ENCODE results near the gene PSD4. TPM values are rescaled to one million over a fixed set of nuclear protein-coding genes. Genes with fewer than 3 reads are reported as not detected.

Gene PSD4
- total and polyA plus RNA-seq, 2 of the 8 experiments (the other 6 are each of a cell fraction or from before 2014, with no cell fraction given), result 0.53 to 1.2 TPM

- Histone ChIP-seq H3K4ac (replicated peaks; ENCODE audit: insufficient read length, low read depth, low read length) (no peak overlapping the region), H3K4me3 (ENCODE audit: extremely low read depth in 1 of 4, insufficient read depth in 2 of 4, low read depth in 3 of 4, low read length in 4 of 4) (no peak overlapping the region), H4K8ac (ENCODE audit: extremely low read depth, insufficient read depth, low read length) (no peak overlapping the region), H4K20me1 (replicated peaks in 1 of 2; ENCODE audit: control insufficient read depth in 1 of 2, insufficient read depth in 2 of 2, low read length in 2 of 2) (no peaks in the 10 kb centered on the region), H3K4me2 (ENCODE audit: insufficient read depth in 1 of 2, low read depth in 2 of 2, low read length in 2 of 2) (no peak overlapping the region), H3K27me3 (replicated peaks in 1 of 4; ENCODE audit: control insufficient read depth in 3 of 4, extremely low read depth in 1 of 4, insufficient read depth in 3 of 4, low read length in 3 of 4) (no peaks in the 10 kb centered on the region), H3K14ac (ENCODE audit: insufficient read length) (no peak overlapping the region), H2AK5ac (ENCODE audit: low read depth, low read length) (no peak overlapping the region), H3K4me1 (replicated peaks in 1 of 4; ENCODE audit: control insufficient read depth in 3 of 4, insufficient read depth in 4 of 4, low read length in 3 of 4) (peaks cover 0 to 5% (median 4%) of the 10 kb centered on the region in 4 experiments; a peak in 4 of 7 replicates), H2AFZ (ENCODE audit: low read length) (no peak overlapping the region), H3K9ac (replicated peaks in 1 of 4; ENCODE audit: extremely low read depth in 1 of 4, low read depth in 3 of 4, low read length in 3 of 4) (no peak overlapping the region), H3K27ac (ENCODE audit: low read depth, low read length) (no peak overlapping the region), H3K56ac (replicated peaks; ENCODE audit: insufficient read length, low read depth, low read length) (no peak overlapping the region), H3K23me2 (ENCODE audit: low read depth, low read length) (no peaks in the 10 kb centered on the region; the same call in 1 of the 2 replicates), H2BK120ac (replicated peaks; ENCODE audit: low read depth, low read length) (no peak overlapping the region), H2BK15ac (ENCODE audit: low read length) (no peak overlapping the region), H2BK5ac (ENCODE audit: low read depth, low read length) (no peak overlapping the region), H4K5ac (ENCODE audit: insufficient read length, low read depth, low read length) (no peak overlapping the region), H3K23ac (ENCODE audit: insufficient read length) (no peak overlapping the region), H2BK20ac (ENCODE audit: low read length) (no peak overlapping the region), H2BK12ac (ENCODE audit: low read depth, low read length) (no peak overlapping the region), H3K79me2 (ENCODE audit: control insufficient read depth in 1 of 2, insufficient read depth in 2 of 2, low read length in 2 of 2) (no peaks in the 10 kb centered on the region), H3K18ac (ENCODE audit: extremely low read depth, low read length) (no peak overlapping the region), H3K79me1 (ENCODE audit: low read depth, low read length) (no peaks in the 10 kb centered on the region), H3K36me3 (ENCODE audit: control insufficient read depth in 2 of 4, insufficient read depth in 4 of 4, low read length in 3 of 4) (no peaks in the 10 kb centered on the region), H4K91ac (replicated peaks; ENCODE audit: insufficient read length, low read length) (no peak overlapping the region), H3K9me3 (ENCODE audit: insufficient read depth in 2 of 2, low read depth in 1 of 2, low read length in 1 of 2) (no peaks in the 10 kb centered on the region)
- CTCF ChIA-PET (ENCODE audit: partially characterized antibody), result interaction anchor here (1.5 to 3.8 kb wide), 5 partner anchors 11 to 80 kb away, joined by 6 to 24 read pairs (median 16); no protein-coding TSS in a partner anchor
- FAIRE-seq, result no peak
- POLR2A ChIA-PET (ENCODE audit: partially characterized antibody), result no interaction called here
- DNase-seq (ENCODE audit: low read depth in 1 of 2, low spot score in 2 of 2), result no peak
- 93% methylated on average over 2 of the region's 2 CpGs; no CpG with 5 or more reads in 1 of the 2 experiments for WGBS, 2 experiments (ENCODE audit: extremely low coverage in 1 of 2, insufficient coverage in 1 of 2, insufficient read length in 1 of 2, insufficient replicate concordance in 2 of 2, low coverage in 1 of 2, low lambda C conversion rate in 2 of 2, missing lambda C conversion rate in 1 of 2)
- no peak for TF ChIP-seq RFX5 (IDR thresholded peaks at IDR 0.05; ENCODE audit: borderline replicate concordance, low read depth, low read length)
- no peak for TF ChIP-seq SIRT6 (IDR thresholded peaks at IDR 0.05; ENCODE audit: low read length)
- TF ChIP-seq, protein P1, sequence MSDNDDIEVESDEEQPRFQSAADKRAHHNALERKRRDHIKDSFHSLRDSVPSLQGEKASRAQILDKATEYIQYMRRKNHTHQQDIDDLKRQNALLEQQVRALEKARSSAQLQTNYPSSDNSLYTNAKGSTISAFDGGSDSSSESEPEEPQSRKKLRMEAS (IDR thresholded peaks at IDR 0.05), result no peak
- no peak for TF ChIP-seq RXRA (IDR thresholded peaks at IDR 0.05; ENCODE audit: insufficient read depth, low read depth, low read length)
Measured at GRCh38 chr2:113219092-113219441, 45.3 kb downstream of the PSD4 start.
